ENCODE data around the gene GPANK1. TPM values are rescaled to one million over a fixed set of nuclear protein-coding genes. Genes with fewer than 3 reads are reported as not detected.

GPANK1 gene
- 10 to 100 TPM; 17.3 to 29.8 (median 24.5) TPM for total RNA-seq

- Histone ChIP-seq H3K36me3 (peaks cover 4 to 47% of the 10 kb centered on the region in 2 donors), H3K4me1 (peaks cover 27 to 37% of the 10 kb centered on the region in 2 donors), H3K9me3 (no peaks in the 10 kb centered on the region)
These were observed at the start of gene GPANK1 for GRCh38 chr6:31664790-31665500. GPANK1 (minus strand) TSS chr6:31664997; CDS start chr6:31664478, 519 bp downstream.

GRCh38 chr6:31713991-31714684 is 49.3 kb upstream of the GPANK1 start:
- in situ Hi-C loops (cut with MboI; ENCODE audit: low sequenced_read_pairs in 4 of 4) (no loop called here), intact Hi-C loops (cut with DNase I; ENCODE audit: low total_unique reads) (no loop called here)

More at GRCh38 chr6:31664790-31665500, at the start of gene GPANK1:
- intact Hi-C loops (cut with DNase I; ENCODE audit: low total_unique reads), result loop anchor here (1.0 to 5.0 kb wide), 6 partner anchors 13 to 1307 kb away; partner anchors contain the start of genes ABHD16A, AGPAT1, BAG6 and PRRC2A
- in situ Hi-C loops (cut with MboI; ENCODE audit: low sequenced_read_pairs in 4 of 4), result loop anchor here in 2 of 4 donors (25.0 kb wide), 2 partner anchors 297 to 522 kb away; partner anchors contain the start of genes AGER (in 2 of the 2), AGPAT1 (in 2 of the 2), GPSM3 (in 2 of the 2) and PBX2 (in 2 of the 2)
- TF ChIP-seq POLR2A (IDR thresholded peaks at IDR 0.05) (peak; percentile 40 to 79), CTCF (IDR thresholded peaks at IDR 0.05 in 4 of 5, conservative IDR thresholded peaks at IDR 0.05 in 1 of 5) (no peak)
- H3K4me3 ChIP-seq, result peak within 1 kb of the TSS; percentile 83 to 98 (median 94)
- ATAC-seq, result peak; percentile 72 to 82
- H3K27me3 ChIP-seq, result no peaks in the 10 kb centered on the region
- DNase-seq, result peak; percentile 93
- H3K27ac ChIP-seq, result peak within 1 kb of the TSS; percentile 93 to 100 (median 97)

GRCh38 chr6:31713465-31713864 is 48.7 kb upstream of the GPANK1 start:
- Histone ChIP-seq H3K4me3 (no peak overlapping the region), H3K4me1 (no peaks in the 10 kb centered on the region), H3K36me3 (no peaks in the 10 kb centered on the region), H3K27ac (no peak overlapping the region), H3K27me3 (no peaks in the 10 kb centered on the region), H3K9me3 (no peaks in the 10 kb centered on the region)
- TF ChIP-seq CTCF (IDR thresholded peaks at IDR 0.05 in 4 of 5, conservative IDR thresholded peaks at IDR 0.05 in 1 of 5) (no peak), POLR2A (IDR thresholded peaks at IDR 0.05) (no peak)
- DNase-seq (no peak), ATAC-seq (no peak)
- intact Hi-C loops (cut with DNase I; ENCODE audit: low total_unique reads) (no loop called here), in situ Hi-C loops (cut with MboI; ENCODE audit: low sequenced_read_pairs in 4 of 4) (no loop called here)

More at GRCh38 chr6:31713991-31714684, 49.3 kb upstream of the GPANK1 start:
- Histone ChIP-seq H3K4me1 (no peaks in the 10 kb centered on the region), H3K36me3 (no peaks in the 10 kb centered on the region), H3K4me3 (no peak overlapping the region), H3K27me3 (no peaks in the 10 kb centered on the region), H3K27ac (no peak overlapping the region), H3K9me3 (no peaks in the 10 kb centered on the region)
- DNase-seq (no peak), ATAC-seq (no peak)
- no peak for TF ChIP-seq CTCF (IDR thresholded peaks at IDR 0.05 in 4 of 5, conservative IDR thresholded peaks at IDR 0.05 in 1 of 5)
- TF ChIP-seq POLR2A (IDR thresholded peaks at IDR 0.05), result no peak

- Histone ChIP-seq H3K36me3 (no peaks in the 10 kb centered on the region), H3K4me1 (no peaks in the 10 kb centered on the region), H3K27me3 (no peaks in the 10 kb centered on the region), H3K27ac (no peak overlapping the region), H3K9me3 (no peaks in the 10 kb centered on the region), H3K4me3 (no peak overlapping the region)
- DNase-seq (no peak), ATAC-seq (no peak)
- TF ChIP-seq POLR2A (IDR thresholded peaks at IDR 0.05) (no peak), CTCF (IDR thresholded peaks at IDR 0.05 in 4 of 5, conservative IDR thresholded peaks at IDR 0.05 in 1 of 5) (no peak)
- intact Hi-C loops (cut with DNase I; ENCODE audit: low total_unique reads) (no loop called here), in situ Hi-C loops (cut with MboI; ENCODE audit: low sequenced_read_pairs in 4 of 4) (no loop called here)
These were observed 47.5 kb upstream of the GPANK1 start for GRCh38 chr6:31712296-31712695.
